Erythroblast (primary cell): Measurements from ENCODE around the gene GRPEL1.

Experiments used
- GATA1 ChIP-seq: IDR thresholded peaks from 2 replicates; pipeline ENCODE4 v1.6.1; 2011; ENCODE audit warnings: low read depth, mild to moderate bottlenecking, control low read depth, low read length, moderate library complexity
- POLR2A ChIP-seq: IDR thresholded peaks from 2 replicates; pipeline ENCODE4 v1.6.1; 2011; ENCODE audit warnings: mild to moderate bottlenecking, low read length

DNA sequence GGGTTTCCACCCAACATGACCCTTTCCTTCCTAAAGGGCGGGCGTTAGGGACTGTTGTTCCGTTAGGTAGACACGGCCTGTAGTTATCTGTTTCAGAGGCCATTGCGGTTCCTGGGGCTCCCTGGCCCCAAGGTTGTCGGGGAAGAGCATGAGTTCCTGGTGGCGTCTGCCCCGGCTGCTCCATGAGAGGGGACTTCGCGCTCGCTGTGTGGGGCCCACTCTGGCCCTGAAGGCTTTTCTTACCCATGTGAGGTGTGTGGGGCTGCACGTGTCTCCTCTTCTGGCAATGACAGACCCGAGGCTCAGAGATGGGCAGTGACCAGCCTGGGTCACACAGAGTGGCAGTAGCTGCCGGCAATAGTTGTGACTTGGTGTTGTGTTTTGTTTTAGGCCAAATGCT is 15.6 kb downstream of the GRPEL1 start:
- TF ChIP-seq POLR2A, result no peak
- no peak for TF ChIP-seq GATA1
